ENCODE results near the gene NOP58.

The NOP58 gene

DNA sequence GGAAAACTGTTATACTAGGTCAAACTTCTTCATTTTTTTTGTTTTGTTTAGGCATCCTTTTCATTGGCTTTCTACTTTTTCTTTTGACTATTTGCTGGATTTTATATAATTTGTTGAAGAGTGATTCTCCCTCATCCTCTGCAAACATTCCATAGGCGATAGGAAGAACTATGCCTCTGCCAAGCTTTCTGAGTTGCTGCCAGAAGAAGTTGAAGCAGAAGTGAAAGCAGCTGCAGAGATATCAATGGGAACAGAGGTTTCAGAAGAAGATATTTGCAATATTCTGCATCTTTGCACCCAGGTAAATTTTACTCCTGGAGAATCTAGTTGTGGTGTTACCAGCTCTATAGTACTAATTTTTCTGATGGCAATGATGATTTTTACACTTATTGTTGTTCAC lies 25.4 kb downstream of the NOP58 start:
- no peak overlapping the region for H3K27ac ChIP-seq (replicated peaks)
- TF ChIP-seq POLR2AphosphoS5 (IDR thresholded peaks at IDR 0.05; ENCODE audit: low read depth), result no peak
- TF ChIP-seq GABPA (IDR thresholded peaks at IDR 0.05; ENCODE audit: low read depth), result no peak
- TF ChIP-seq CTCF (IDR thresholded peaks at IDR 0.05; ENCODE audit: insufficient read depth, low read length), result no peak
- no peak for TF ChIP-seq SPI1 (IDR thresholded peaks at IDR 0.05; ENCODE audit: borderline replicate concordance, low read depth)
- TF ChIP-seq, protein P1, sequence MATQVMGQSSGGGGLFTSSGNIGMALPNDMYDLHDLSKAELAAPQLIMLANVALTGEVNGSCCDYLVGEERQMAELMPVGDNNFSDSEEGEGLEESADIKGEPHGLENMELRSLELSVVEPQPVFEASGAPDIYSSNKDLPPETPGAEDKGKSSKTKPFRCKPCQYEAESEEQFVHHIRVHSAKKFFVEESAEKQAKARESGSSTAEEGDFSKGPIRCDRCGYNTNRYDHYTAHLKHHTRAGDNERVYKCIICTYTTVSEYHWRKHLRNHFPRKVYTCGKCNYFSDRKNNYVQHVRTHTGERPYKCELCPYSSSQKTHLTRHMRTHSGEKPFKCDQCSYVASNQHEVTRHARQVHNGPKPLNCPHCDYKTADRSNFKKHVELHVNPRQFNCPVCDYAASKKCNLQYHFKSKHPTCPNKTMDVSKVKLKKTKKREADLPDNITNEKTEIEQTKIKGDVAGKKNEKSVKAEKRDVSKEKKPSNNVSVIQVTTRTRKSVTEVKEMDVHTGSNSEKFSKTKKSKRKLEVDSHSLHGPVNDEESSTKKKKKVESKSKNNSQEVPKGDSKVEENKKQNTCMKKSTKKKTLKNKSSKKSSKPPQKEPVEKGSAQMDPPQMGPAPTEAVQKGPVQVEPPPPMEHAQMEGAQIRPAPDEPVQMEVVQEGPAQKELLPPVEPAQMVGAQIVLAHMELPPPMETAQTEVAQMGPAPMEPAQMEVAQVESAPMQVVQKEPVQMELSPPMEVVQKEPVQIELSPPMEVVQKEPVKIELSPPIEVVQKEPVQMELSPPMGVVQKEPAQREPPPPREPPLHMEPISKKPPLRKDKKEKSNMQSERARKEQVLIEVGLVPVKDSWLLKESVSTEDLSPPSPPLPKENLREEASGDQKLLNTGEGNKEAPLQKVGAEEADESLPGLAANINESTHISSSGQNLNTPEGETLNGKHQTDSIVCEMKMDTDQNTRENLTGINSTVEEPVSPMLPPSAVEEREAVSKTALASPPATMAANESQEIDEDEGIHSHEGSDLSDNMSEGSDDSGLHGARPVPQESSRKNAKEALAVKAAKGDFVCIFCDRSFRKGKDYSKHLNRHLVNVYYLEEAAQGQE (IDR thresholded peaks at IDR 0.05; ENCODE audit: insufficient replicate concordance, low read depth), result no peak
- H3K27me3 ChIP-seq (ENCODE audit: insufficient read depth, poor library complexity, severe bottlenecking), result no peaks in the 10 kb centered on the region
- no peak for DNase-seq (ENCODE audit: low read depth in 1 of 2, low spot score in 1 of 2)
- H3K4me3 ChIP-seq (replicated peaks; ENCODE audit: insufficient read depth, low read length), result no peak overlapping the region

- no peak for DNase-seq (ENCODE audit: low read depth in 1 of 2, low spot score in 1 of 2)
- Histone ChIP-seq H3K4me3 (replicated peaks; ENCODE audit: insufficient read depth, low read length) (no peak overlapping the region), H3K27me3 (ENCODE audit: insufficient read depth, poor library complexity, severe bottlenecking) (no peaks in the 10 kb centered on the region), H3K27ac (replicated peaks) (no peak overlapping the region)
- TF ChIP-seq, protein P1 (IDR thresholded peaks at IDR 0.05; ENCODE audit: insufficient replicate concordance, low read depth), result no peak
- TF ChIP-seq POLR2AphosphoS5 (IDR thresholded peaks at IDR 0.05; ENCODE audit: low read depth) (no peak), GABPA (IDR thresholded peaks at IDR 0.05; ENCODE audit: low read depth) (no peak), CTCF (IDR thresholded peaks at IDR 0.05; ENCODE audit: insufficient read depth, low read length) (no peak), SPI1 (IDR thresholded peaks at IDR 0.05; ENCODE audit: borderline replicate concordance, low read depth) (no peak)
Observed at GRCh38 chr2:202299712-202300111, 34.1 kb downstream of the NOP58 start.

DNA sequence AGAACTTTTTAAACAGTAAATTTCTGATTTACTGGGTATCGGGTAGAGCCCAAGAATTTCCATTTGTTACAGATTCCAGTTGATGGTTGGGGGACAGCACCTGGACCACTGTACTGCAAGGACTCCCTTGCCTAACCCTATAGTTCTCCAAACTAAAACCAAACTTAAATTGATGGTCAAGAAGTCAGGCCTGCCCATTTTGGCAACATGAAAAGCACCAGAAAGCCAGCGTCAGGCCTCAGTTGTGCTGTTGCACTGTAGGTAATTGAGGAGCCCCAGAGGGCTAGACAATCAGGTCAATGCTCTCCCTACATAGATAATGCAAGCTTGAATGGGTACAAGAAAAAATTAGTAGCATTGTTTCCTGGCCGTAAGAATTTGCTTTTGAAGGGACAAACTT lies 40.5 kb downstream of the NOP58 start:
- TF ChIP-seq SPI1 (IDR thresholded peaks at IDR 0.05; ENCODE audit: borderline replicate concordance, low read depth), result no peak
- TF ChIP-seq POLR2AphosphoS5 (IDR thresholded peaks at IDR 0.05; ENCODE audit: low read depth), result no peak
- TF ChIP-seq GABPA (IDR thresholded peaks at IDR 0.05; ENCODE audit: low read depth), result no peak
- no peak for TF ChIP-seq CTCF (IDR thresholded peaks at IDR 0.05; ENCODE audit: insufficient read depth, low read length)
- Histone ChIP-seq H3K4me3 (replicated peaks; ENCODE audit: insufficient read depth, low read length) (no peak overlapping the region), H3K27me3 (ENCODE audit: insufficient read depth, poor library complexity, severe bottlenecking) (no peaks in the 10 kb centered on the region), H3K27ac (replicated peaks) (no peak overlapping the region)
- no peak for DNase-seq (ENCODE audit: low read depth in 1 of 2, low spot score in 1 of 2)

DNA sequence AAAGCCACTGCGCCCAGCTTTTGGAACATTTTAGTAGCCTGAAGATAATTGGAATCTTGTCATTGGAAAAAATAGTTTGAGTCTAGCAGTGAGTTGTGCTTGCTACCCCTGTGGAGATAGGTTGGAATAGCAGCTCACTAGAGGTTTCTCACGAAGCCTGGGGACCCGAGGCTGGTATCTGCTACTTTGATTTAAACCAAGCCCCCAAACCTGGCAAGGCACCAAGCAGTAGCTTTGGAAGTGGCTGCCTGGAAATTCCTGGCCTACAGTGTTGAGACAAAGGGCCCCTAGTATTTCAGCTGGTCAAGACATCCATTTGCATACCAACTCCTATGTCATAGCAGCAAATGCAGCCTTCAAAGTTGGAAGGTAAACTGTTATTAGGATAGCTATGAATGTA lies 42.1 kb downstream of the NOP58 start:
- Histone ChIP-seq H3K4me3 (replicated peaks; ENCODE audit: insufficient read depth, low read length) (no peak overlapping the region), H3K27me3 (ENCODE audit: insufficient read depth, poor library complexity, severe bottlenecking) (no peaks in the 10 kb centered on the region), H3K27ac (replicated peaks) (no peak overlapping the region)
- TF ChIP-seq POLR2AphosphoS5 (IDR thresholded peaks at IDR 0.05; ENCODE audit: low read depth) (peak; percentile 27; the same call in 1 of the 2 replicates), GABPA (IDR thresholded peaks at IDR 0.05; ENCODE audit: low read depth) (no peak)
- no peak for DNase-seq (ENCODE audit: low read depth in 1 of 2, low spot score in 1 of 2)

Measured in HL-60 (cell line).